ENCODE results near the gene UFD1. TPM values are rescaled to one million over a fixed set of nuclear protein-coding genes. Genes with fewer than 3 reads are reported as not detected.

The UFD1 gene
- total and polyA plus RNA-seq, 12 donors = 31.5 to 79.4 (median 43.5) TPM

- Histone ChIP-seq H3K9me3 (no peaks in the 10 kb centered on the region), H3K27ac (no peak overlapping the region), H3K4me1 (peaks cover 0 to 11% (median 0%) of the 10 kb centered on the region in 9 donors), H3K36me3 (peaks cover 0 to 13% (median 0%) of the 10 kb centered on the region in 9 donors), H3K27me3 (no peaks in the 10 kb centered on the region), H3K4me3 (no peak overlapping the region)
- intact Hi-C loops (cut with DNase I) = loop anchor here in 1 of 10 donors (5.0 kb wide), 1 partner anchor 140 kb away; no protein-coding TSS in a partner anchor
- DNase-seq = no peak
- TF ChIP-seq, protein P1, sequence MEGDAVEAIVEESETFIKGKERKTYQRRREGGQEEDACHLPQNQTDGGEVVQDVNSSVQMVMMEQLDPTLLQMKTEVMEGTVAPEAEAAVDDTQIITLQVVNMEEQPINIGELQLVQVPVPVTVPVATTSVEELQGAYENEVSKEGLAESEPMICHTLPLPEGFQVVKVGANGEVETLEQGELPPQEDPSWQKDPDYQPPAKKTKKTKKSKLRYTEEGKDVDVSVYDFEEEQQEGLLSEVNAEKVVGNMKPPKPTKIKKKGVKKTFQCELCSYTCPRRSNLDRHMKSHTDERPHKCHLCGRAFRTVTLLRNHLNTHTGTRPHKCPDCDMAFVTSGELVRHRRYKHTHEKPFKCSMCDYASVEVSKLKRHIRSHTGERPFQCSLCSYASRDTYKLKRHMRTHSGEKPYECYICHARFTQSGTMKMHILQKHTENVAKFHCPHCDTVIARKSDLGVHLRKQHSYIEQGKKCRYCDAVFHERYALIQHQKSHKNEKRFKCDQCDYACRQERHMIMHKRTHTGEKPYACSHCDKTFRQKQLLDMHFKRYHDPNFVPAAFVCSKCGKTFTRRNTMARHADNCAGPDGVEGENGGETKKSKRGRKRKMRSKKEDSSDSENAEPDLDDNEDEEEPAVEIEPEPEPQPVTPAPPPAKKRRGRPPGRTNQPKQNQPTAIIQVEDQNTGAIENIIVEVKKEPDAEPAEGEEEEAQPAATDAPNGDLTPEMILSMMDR (IDR thresholded peaks at IDR 0.05) = no peak
- ATAC-seq = no peak
- WGBS, 2 donors = 93 to 98% methylated on average over 6 of the region's 6 CpGs
These were observed 13.6 kb upstream of the UFD1 start for GRCh38 chr22:19492504-19493174.

GRCh38 chr22:19490628-19491230 is 11.7 kb upstream of the UFD1 start:
- Histone ChIP-seq H3K36me3 (peaks cover 0 to 13% (median 0%) of the 10 kb centered on the region in 9 donors), H3K4me3 (no peak overlapping the region), H3K27me3 (no peaks in the 10 kb centered on the region), H3K4me1 (peaks cover 0 to 6% (median 0%) of the 10 kb centered on the region in 9 donors), H3K27ac (no peak overlapping the region), H3K9me3 (no peaks in the 10 kb centered on the region)
- DNase-seq (no peak), ATAC-seq (no peak)
- TF ChIP-seq, protein P1 (IDR thresholded peaks at IDR 0.05) = no peak
- intact Hi-C loops (cut with DNase I) = loop anchor here in 1 of 10 donors (5.0 kb wide), 1 partner anchor 142 kb away; no protein-coding TSS in a partner anchor
- 96 to 98% methylated on average over 5 of the region's 5 CpGs for WGBS, 2 donors

GRCh38 chr22:19488884-19489843 is 10.2 kb upstream of the UFD1 start:
- intact Hi-C loops (cut with DNase I) = loop anchor here in 3 of 10 donors (5.0 to 10.0 kb wide), 3 partner anchors 146 to 327 kb away; no protein-coding TSS in a partner anchor

More at GRCh38 chr22:19488884-19489843, 10.2 kb upstream of the UFD1 start:
- Histone ChIP-seq H3K4me1 (peaks cover 0 to 6% (median 0%) of the 10 kb centered on the region in 9 donors), H3K36me3 (peaks cover 0 to 3% (median 0%) of the 10 kb centered on the region in 9 donors), H3K27me3 (no peaks in the 10 kb centered on the region), H3K27ac (no peak overlapping the region), H3K4me3 (no peak overlapping the region), H3K9me3 (no peaks in the 10 kb centered on the region)
- ATAC-seq = peak in 5 of 8 donors; percentile 31 to 81 (median 57)
- 84 to 86% methylated on average over 7 of the region's 7 CpGs for WGBS, 2 donors
- no peak for DNase-seq
- TF ChIP-seq, protein P1 (IDR thresholded peaks at IDR 0.05) = peak in 4 of 9 donors; percentile 5 to 34 (median 24)

All from heart right ventricle (tissue), 16 donors.